Dermis microvascular lymphatic vessel endothelial cell (primary cell): Measurements from ENCODE around the gene ELANE. TPM values are rescaled to one million over a fixed set of nuclear protein-coding genes. Genes with fewer than 3 reads are reported as not detected.
A peak's percentile ranks its signal among the peaks of the same experiment; 100 is the strongest.

Experiments
- DNase-seq, 2 donors: peaks; one replicate each; pipeline versions ENCODE4 v3.0.0 to v3.0.0-alpha.2; 2010; ENCODE audit warnings: low read depth in 2 of 2
- total RNA-seq: library from RNA; depleted of rRNA; stranded (reverse); fragments of >200 nt; gene quantifications from 2 replicates; pipeline ENCODE4 v1.2.1, GENCODE V29; 2014

ELANE gene
- total RNA-seq: not detected in 2 replicates

DNA sequence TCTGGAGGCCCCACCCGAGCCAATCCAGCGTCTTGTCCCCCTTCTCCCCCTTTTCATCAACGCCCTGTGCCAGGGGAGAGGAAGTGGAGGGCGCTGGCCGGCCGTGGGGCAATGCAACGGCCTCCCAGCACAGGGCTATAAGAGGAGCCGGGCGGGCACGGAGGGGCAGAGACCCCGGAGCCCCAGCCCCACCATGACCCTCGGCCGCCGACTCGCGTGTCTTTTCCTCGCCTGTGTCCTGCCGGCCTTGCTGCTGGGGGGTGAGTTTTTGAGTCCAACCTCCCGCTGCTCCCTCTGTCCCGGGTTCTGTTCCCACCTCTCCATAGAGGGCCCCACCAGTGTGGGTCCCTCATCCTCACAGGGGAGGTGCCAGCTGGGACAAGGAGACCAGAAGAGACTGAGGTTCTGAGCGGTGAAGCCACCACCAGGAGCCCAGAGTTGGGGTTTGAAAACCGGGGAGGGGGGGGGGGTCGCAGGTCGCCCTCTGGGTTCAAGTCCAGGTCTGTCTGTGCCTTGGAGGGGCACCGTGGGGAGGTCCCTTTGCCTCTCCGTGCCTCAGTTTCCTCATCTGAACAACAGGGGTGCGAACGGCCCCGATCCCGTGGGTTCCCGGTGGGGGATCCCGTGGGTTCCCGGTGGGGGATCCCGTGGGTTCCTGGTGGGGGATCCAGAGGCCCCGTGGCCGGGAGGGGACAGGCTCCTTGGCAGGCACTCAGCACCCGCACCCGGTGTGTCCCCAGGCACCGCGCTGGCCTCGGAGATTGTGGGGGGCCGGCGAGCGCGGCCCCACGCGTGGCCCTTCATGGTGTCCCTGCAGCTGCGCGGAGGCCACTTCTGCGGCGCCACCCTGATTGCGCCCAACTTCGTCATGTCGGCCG lies at the start of gene ELANE:
TSS of gene ELANE (plus strand) at position 168 of the 878 bp plus-strand sequence. CDS start at position 194, 26 bp downstream.
- DNase-seq: no peak

- peak in 1 of 2 donors; percentile 40 for DNase-seq
Observed at GRCh38 chr19:802498-803098, 49.5 kb upstream of the ELANE start.

- no peak for DNase-seq
Observed at GRCh38 chr19:803099-803561, 49.0 kb upstream of the ELANE start.

- no peak for DNase-seq
Observed at GRCh38 chr19:803686-804418, 48.3 kb upstream of the ELANE start.

- DNase-seq: no peak
Observed at GRCh38 chr19:804419-805165, 47.5 kb upstream of the ELANE start.

DNA sequence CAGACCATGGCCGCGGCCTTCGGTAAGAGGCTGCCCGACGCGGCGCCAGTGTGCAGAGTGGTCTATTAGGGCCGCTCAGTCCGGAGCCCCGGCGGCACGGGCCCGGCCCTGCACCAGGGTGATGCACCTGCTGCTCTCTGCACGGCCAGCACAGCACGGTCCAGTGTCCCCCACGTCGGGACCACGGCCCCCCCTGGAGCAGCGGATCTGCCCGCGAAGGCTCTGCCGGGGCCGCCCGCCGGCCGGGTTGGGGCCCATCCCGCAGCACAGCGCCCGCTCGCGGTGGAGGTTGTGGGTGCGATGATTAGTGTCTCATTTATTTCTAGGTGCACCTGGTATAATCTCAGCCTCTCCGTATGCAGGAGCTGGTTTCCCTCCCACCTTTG lies 46.9 kb upstream of the ELANE start:
- DNase-seq: no peak

DNA sequence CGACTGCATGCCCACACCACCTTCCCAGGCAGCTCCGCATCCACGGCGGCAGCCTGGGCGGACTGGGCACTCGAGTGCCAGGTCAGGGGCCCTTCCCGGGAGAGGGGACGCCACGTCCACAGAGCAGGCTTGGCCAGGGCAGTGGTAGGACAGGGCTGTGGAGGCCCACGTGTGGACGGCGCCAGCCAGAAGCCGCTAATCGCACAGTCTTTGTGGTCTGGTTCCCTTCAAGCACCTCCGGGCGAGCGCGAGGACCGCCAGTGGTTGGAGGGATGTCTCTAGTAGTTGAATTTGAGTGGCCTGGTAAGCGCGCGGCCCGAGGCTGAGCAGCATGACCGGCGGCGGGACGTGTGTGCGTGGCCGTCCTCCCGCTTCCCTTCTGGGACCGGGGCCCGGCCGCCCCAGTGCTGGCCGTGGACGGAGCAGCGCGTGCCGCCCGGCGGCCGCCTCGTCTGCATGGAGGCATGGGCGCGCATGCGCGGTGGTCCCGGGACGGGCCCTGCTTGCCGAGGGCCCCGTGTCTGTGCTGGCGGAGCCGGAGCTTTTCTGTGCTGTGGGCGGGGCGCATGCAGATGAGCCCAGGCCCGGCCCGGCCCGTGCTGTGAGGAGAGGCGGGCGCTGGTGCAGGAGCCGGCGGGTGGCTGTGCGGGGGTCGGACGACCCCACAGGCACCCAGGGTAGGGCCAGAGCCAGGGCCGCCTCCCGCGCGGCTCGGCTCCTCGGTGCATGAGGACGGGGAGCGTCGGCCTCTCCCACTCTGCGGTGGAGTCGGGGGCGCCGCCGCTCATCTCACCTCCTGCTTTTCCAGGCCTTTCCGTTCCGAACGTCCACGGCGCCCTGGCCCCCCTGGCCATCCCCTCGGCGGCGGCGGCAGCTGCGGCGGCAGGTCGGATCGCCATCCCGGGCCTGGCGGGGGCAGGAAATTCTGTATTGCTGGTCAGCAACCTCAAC lies 46.2 kb upstream of the ELANE start:
- DNase-seq: no peak

GRCh38 chr19:806815-807421 lies 45.2 kb upstream of the ELANE start:
- DNase-seq: no peak

DNA sequence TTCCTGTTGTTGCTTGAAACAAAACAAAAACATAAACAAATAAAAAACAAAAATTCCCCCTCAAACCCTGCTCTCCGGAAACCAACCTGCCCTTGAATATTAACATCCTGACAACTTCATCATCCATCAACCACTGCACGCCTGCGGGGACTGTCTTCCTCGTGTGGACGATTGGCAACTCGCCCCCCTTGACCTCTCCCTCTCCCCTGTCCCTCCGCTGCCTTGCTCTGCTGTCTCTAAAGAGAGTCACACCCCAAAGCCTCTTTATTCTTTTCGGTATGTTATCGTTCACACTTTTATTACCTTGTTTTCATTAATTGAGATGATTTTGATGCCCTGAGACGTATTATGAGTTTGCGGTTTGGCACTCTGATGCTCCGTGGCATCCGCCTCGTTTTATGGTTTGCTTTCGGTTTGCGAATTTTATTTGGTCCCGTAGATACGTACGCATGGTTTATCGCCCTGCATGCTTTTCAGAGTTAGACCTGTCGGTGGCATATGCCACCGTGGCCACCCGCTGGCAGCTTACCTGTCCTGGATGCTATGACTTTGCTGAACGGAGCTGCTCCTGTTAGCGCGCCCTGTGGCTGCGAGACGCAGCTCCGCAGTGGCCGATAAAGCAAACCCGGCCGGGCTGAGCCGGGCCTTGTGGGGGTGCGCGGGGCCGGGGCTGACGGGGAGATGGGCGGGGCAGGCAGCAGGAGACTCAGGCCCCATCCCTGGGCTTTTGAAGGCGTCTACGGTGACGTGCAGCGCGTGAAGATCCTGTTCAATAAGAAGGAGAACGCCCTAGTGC lies 44.3 kb upstream of the ELANE start:
- DNase-seq: no peak

- no peak for DNase-seq
Observed at GRCh38 chr19:808423-808775, 43.7 kb upstream of the ELANE start.

DNA sequence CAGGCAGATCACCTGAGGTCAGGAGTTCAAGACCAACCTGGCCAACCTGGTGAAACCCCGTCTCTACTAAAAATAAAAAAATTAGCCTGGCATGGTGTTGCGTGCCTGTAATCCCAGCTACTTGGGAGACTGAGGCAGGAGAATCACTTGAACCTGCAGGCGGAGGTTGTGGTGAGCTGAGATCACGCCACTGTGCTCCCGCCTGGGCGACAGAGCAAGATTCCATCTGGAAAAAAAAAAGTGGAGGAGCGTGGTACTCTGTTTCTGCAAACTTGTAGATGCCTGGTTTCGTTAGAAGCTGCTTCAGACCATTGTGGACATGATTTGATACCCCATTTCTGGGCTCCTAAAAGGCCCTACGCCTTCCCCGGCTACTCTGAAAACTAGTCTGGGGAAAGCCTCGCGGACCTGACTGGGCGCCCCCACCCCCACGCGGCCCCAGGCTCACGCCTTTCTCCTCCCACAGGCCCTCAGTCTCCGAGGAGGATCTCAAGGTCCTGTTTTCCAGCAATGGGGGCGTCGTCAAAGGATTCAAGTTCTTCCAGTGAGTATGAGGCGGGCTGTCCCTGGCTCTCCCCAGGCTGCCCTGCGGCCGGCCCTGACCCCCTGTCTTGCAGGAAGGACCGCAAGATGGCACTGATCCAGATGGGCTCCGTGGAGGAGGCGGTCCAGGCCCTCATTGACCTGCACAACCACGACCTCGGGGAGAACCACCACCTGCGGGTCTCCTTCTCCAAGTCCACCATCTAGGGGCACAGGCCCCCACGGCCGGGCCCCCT lies 41.8 kb upstream of the ELANE start:
- no peak for DNase-seq

DNA sequence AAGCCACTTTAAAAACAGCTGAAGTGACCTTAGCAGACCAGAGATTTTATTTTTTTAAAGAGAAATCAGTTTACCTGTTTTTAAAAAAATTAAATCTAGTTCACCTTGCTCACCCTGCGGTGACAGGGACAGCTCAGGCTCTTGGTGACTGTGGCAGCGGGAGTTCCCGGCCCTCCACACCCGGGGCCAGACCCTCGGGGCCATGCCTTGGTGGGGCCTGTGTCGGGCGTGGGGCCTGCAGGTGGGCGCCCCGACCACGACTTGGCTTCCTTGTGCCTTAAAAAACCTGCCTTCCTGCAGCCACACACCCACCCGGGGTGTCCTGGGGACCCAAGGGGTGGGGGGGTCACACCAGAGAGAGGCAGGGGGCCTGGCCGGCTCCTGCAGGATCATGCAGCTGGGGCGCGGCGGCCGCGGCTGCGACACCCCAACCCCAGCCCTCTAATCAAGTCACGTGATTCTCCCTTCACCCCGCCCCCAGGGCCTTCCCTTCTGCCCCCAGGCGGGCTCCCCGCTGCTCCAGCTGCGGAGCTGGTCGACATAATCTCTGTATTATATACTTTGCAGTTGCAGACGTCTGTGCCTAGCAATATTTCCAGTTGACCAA lies 41.1 kb upstream of the ELANE start:
- DNase-seq: no peak

- DNase-seq: no peak
Observed at GRCh38 chr19:811506-812048, 40.5 kb upstream of the ELANE start.

DNA sequence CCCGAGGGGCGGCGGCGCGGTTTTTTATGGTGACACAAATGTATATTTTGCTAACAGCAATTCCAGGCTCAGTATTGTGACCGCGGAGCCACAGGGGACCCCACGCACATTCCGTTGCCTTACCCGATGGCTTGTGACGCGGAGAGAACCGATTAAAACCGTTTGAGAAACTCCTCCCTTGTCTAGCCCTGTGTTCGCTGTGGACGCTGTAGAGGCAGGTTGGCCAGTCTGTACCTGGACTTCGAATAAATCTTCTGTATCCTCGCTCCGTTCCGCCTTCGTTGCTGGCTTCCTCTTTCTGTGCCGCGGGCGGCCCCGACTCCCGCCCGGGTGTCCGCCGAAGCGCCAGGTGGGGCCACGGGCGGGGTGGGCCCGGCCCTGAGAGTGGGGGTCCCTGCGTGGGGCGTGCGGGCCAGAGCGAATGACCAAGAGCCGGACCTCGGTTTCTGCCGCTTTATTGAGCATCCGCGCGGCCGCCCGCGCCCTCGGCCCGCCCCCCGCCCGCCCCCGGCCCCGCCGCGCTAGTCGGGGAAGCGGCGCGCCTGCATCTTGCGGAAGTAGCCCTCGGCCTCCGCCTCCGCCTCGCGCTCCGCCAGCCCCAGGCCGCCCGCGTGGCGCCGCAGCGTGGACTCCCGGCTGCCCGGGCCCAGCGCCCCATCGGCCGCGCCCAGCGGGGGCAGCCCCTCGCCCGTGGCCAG lies 39.9 kb upstream of the ELANE start:
- no peak for DNase-seq

DNA sequence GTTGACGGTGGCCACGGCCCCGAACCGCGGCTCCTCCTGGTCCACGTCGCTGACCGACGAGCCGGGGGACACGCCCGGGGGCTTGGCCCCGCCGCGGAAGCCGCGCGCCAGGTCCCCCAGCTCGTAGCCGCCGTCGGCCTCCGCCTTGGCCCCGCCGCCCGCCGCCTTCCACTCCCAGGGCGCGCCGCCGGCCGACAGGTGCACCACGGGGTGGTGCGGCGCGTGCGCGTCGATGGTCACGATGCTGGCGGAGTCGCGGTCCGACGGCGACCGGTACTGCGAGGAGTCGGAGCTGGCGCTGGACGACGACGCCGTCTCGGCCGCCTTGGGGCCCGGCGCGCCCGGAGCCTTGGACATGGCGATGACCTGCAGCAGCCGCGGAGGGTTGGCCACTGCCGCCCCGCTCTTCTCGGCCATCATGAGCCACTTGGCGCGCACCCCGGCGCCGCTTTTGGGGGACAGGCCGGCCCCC lies 39.3 kb upstream of the ELANE start:
- DNase-seq: no peak

GRCh38 chr19:813219-814151 lies 38.6 kb upstream of the ELANE start:
- no peak for DNase-seq
